Loucy (cell line): Measurements from ENCODE around the gene RAPGEF2.

Experiments used
- EZH2phosphoT487 ChIP-seq: fragments of 200-600 bp; IDR thresholded peaks from 2 replicates; pipeline ENCODE4 v1.6.1; 2018; ENCODE audit warnings: antibody characterized with exemption, mild to moderate bottlenecking, moderate library complexity, borderline replicate concordance
- TF ChIP-seq, protein P1 (sequence below): fragments of 200-600 bp; sonication (generic); conservative IDR thresholded peaks from 2 replicates; pipeline ENCODE4 v1.5.1; 2014; ENCODE audit warnings: mild to moderate bottlenecking, antibody characterized with exemption, low read length

- TF ChIP-seq, protein P1, sequence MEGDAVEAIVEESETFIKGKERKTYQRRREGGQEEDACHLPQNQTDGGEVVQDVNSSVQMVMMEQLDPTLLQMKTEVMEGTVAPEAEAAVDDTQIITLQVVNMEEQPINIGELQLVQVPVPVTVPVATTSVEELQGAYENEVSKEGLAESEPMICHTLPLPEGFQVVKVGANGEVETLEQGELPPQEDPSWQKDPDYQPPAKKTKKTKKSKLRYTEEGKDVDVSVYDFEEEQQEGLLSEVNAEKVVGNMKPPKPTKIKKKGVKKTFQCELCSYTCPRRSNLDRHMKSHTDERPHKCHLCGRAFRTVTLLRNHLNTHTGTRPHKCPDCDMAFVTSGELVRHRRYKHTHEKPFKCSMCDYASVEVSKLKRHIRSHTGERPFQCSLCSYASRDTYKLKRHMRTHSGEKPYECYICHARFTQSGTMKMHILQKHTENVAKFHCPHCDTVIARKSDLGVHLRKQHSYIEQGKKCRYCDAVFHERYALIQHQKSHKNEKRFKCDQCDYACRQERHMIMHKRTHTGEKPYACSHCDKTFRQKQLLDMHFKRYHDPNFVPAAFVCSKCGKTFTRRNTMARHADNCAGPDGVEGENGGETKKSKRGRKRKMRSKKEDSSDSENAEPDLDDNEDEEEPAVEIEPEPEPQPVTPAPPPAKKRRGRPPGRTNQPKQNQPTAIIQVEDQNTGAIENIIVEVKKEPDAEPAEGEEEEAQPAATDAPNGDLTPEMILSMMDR: no peak
- TF ChIP-seq EZH2phosphoT487: no peak
Measured at GRCh38 chr4:159363361-159363760, 260.5 kb downstream of the RAPGEF2 start.
